Measurements from ENCODE around the gene ATP5F1A. TPM values are rescaled to one million over a fixed set of nuclear protein-coding genes. Genes with fewer than 3 reads are reported as not detected.

Gene ATP5F1A
- total RNA-seq, 2 donors from 2014 or later, result 457 to 522 TPM

DNA sequence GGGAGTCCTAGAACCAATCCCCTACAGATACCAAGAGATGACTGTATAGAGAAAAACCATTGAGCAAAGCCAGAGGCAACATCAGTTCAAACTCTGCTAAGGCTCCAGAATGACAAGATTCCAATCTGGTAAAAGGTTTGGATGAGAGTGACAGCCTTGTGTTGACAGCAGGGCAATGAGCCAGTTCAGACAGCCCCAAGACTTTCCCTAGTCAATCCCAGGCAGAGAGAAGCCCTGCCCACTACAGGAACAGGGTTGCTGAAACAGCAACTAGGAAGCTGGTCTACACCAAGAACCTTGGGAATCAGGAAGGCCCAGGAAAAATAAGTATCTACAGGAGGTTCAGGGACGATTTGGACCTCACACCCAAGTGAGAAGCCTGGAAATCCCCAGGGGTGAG lies 29.3 kb downstream of the ATP5F1A start:
- Histone ChIP-seq H3K9me3 (no peaks in the 10 kb centered on the region), H3K27ac (peak overlapping the region; percentile 9 to 67), H3K4me3 (no peak overlapping the region), H3K36me3 (no peaks in the 10 kb centered on the region), H3K4me1 (replicated peaks) (no peaks in the 10 kb centered on the region), H3K27me3 (replicated peaks; ENCODE audit: insufficient read depth) (no peaks in the 10 kb centered on the region)
- intact Hi-C loops (cut with DNase I), result no loop called here
- no peak for TF ChIP-seq POLR2A (IDR thresholded peaks at IDR 0.05)
- no peak for TF ChIP-seq CTCF (IDR thresholded peaks at IDR 0.05)
- TF ChIP-seq POLR2AphosphoS5 (IDR thresholded peaks at IDR 0.05), result peak; percentile 35
- 21% methylated on average over 1 of the region's 1 CpG for WGBS
- peak; percentile 58 for DNase-seq (ENCODE audit: low spot score)

DNA sequence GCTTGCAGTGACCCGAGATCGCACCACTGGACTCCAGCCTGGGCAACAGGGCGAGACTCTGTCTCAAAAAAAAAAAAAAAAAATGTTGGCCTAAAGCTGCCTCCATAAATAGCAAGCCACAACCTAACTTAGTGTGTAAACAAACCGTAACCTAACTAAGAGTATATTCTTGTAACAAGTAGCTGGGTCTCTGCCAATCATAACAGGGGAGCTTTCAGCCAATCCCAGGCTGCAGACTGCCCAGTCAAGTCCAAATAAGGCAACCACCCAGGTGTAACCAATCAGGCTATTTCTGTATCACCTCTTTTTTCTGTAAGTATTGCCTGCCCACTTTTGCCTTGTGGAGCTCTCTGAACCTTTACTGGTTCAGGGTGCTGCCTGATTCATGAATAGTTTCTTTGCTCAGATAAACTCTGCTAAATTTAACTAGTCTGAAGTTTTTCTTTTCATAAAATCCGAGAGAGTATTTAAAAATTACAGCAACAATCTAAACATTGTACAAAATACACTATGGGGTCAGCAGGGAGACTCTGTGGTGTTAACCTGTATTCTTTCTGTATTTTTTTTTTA lies 30.6 kb downstream of the ATP5F1A start:
- Histone ChIP-seq H3K4me3 (no peak overlapping the region), H3K27me3 (replicated peaks; ENCODE audit: insufficient read depth) (no peaks in the 10 kb centered on the region), H3K9me3 (no peaks in the 10 kb centered on the region), H3K36me3 (no peaks in the 10 kb centered on the region), H3K4me1 (replicated peaks) (no peaks in the 10 kb centered on the region), H3K27ac (no peak overlapping the region)
- 74% methylated on average over 5 of the region's 5 CpGs for WGBS
- DNase-seq (ENCODE audit: low spot score), result peak; percentile 48
- intact Hi-C loops (cut with DNase I), result no loop called here
- no peak for TF ChIP-seq CTCF (IDR thresholded peaks at IDR 0.05)
- TF ChIP-seq POLR2AphosphoS5 (IDR thresholded peaks at IDR 0.05), result peak; percentile 24

GRCh38 chr18:46062781-46063180 lies 35.3 kb downstream of the ATP5F1A start:
- Histone ChIP-seq H3K36me3 (no peaks in the 10 kb centered on the region), H3K27me3 (replicated peaks; ENCODE audit: insufficient read depth) (no peaks in the 10 kb centered on the region), H3K9me3 (no peaks in the 10 kb centered on the region), H3K27ac (no peak overlapping the region), H3K4me3 (no peak overlapping the region), H3K4me1 (replicated peaks) (no peaks in the 10 kb centered on the region)
- intact Hi-C loops (cut with DNase I), result no loop called here
- 63% methylated on average over 5 of the region's 5 CpGs for WGBS
- no peak for DNase-seq (ENCODE audit: low spot score)
- TF ChIP-seq POLR2AphosphoS5 (IDR thresholded peaks at IDR 0.05), result no peak
- TF ChIP-seq CTCF (IDR thresholded peaks at IDR 0.05), result no peak
- no peak for TF ChIP-seq POLR2A (IDR thresholded peaks at IDR 0.05)

DNA sequence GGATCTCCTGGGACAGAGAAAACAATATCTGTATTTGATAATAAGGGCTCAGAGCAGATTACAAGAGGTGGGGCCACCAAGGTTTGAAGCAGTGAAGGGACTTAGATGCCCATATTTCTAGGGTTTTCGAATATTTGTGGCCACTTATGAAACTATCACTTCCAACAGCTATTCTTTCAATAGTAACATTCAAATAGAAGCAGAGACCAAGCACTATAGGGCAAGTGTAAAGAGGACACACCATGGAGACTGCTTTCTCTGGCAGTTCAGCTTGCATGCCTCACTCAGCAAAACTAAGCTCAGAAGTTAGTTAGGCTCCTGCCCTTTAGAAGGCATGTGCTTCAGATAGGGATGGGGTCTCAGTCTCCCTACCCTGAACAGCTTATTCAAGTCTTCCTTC lies 36.3 kb downstream of the ATP5F1A start:
- no peak for DNase-seq (ENCODE audit: low spot score)
- Histone ChIP-seq H3K27ac (no peak overlapping the region), H3K27me3 (replicated peaks; ENCODE audit: insufficient read depth) (no peaks in the 10 kb centered on the region), H3K36me3 (no peaks in the 10 kb centered on the region), H3K9me3 (no peaks in the 10 kb centered on the region), H3K4me3 (no peak overlapping the region), H3K4me1 (replicated peaks) (no peaks in the 10 kb centered on the region)
- no peak for TF ChIP-seq POLR2A (IDR thresholded peaks at IDR 0.05)
- TF ChIP-seq CTCF (IDR thresholded peaks at IDR 0.05), result no peak
- TF ChIP-seq POLR2AphosphoS5 (IDR thresholded peaks at IDR 0.05), result no peak
- intact Hi-C loops (cut with DNase I), result no loop called here
- WGBS, result 100% methylated on average over 1 of the region's 1 CpG

DNA sequence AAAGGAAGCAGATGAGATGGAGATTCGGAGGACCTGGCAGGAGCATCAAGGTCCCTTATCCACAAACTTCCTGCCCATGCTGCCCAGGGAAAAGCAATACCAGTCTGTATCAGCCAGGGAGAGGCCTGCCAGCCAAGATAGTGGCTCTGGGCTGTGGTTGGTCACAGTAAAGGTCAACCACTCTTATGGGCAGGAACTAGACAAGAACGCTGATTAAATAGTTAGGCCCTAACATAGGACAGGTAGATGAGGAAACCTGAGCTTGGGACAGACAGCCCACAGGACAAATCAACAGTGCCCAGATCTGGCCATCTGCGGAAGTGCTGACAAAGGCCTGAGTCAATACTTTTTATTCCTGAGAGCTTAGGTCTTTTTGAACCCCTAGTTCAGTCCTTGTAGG lies 36.7 kb downstream of the ATP5F1A start:
- TF ChIP-seq POLR2A (IDR thresholded peaks at IDR 0.05) (no peak), CTCF (IDR thresholded peaks at IDR 0.05) (no peak), POLR2AphosphoS5 (IDR thresholded peaks at IDR 0.05) (no peak)
- intact Hi-C loops (cut with DNase I), result no loop called here
- Histone ChIP-seq H3K27ac (no peak overlapping the region), H3K36me3 (no peaks in the 10 kb centered on the region), H3K27me3 (replicated peaks; ENCODE audit: insufficient read depth) (no peaks in the 10 kb centered on the region), H3K4me3 (no peak overlapping the region), H3K4me1 (replicated peaks) (no peaks in the 10 kb centered on the region), H3K9me3 (no peaks in the 10 kb centered on the region)
- 97% methylated on average over 3 of the region's 3 CpGs for WGBS
- DNase-seq (ENCODE audit: low spot score), result no peak

All from prostate gland (tissue), 2 donors.